GM19240 (cell line): ENCODE results near the gene RCAN1.

Experiments used
- DNase-seq: peaks from one replicate; pipeline ENCODE4 v3.0.0; 2011; ENCODE audit warnings: low spot score; ENCODE audit not compliant: insufficient read length

RCAN1 gene

DNA sequence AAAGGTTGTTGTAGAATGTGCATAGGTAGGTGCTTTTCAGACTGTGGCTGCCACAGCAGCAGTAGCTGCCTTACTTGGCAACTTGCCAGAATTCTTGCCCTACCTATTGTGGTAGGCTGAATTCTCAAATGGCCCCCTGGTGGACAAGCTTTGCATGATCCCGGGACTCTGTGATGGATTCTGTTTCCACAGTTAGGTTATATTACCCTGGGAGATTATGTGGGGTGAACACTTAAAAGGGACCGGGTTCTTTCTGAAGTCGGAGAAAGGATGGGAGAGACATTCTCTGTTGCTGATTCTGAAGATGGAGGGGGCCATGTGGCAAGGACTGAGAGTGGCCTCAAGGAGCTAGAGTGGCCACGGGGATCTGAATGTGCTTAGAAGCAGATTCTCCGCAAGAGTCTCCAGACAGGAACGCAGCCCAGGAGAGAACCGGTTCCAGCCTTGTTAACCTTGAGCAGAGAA, 70.8 kb downstream of the RCAN1 start:
- DNase-seq, result peak; percentile 27

DNA sequence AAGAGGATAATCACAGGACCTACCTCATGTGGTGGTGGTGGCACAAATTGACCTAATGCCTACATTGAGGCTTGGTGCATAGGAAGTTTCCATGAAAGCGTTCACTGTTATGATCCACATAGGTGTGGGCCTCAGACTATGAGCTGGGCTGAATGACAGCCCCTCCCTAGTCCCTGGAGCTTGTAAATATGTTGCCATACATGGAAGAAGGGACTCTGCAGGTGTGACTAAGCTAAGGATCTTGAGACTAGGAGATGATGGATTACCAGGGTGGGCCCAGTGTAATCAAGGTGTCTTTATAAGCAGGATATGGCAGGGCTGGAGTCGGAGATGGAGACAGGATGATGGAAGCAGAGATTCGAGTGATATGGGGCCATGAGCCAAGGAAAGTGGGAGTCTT, 71.9 kb downstream of the RCAN1 start:
- DNase-seq, result no peak

DNA sequence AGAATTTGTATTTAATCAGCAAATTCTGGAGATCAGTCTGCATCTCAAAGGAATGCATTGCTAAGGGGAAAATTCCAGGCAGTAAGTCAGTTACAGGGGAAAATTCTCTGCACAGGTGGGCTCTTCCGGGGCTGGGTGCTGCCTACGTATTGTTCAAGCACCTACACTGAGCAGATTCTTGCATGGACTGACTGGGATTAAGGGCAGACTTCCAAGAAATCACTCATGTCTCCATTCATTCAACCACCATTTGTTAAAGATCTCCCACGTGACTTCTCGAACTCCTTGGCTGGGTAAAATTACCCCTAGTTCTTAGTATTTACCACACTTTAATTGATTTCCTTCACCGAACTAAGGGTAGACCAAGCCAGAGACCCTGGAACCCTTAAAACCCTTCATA, 74.7 kb downstream of the RCAN1 start:
- no peak for DNase-seq

DNA sequence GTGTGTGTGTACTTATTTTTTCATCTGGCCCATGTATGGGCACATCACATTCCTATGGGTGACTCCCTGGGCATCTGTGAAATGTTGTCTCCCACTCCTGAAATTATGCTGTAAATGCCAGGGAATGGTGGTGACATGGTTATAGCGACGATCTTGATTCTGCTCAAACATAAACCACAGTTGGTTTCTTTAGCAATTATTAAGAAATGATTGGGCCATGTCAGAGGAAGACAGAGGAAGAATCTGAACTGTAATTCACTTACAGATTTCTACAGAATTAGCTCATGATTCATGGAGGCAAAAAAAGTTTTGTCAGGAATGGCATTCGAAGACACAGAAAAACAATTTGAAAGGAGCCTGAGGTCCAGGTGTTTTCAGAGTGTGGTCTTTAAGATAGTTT, 77.1 kb downstream of the RCAN1 start:
- no peak for DNase-seq

DNA sequence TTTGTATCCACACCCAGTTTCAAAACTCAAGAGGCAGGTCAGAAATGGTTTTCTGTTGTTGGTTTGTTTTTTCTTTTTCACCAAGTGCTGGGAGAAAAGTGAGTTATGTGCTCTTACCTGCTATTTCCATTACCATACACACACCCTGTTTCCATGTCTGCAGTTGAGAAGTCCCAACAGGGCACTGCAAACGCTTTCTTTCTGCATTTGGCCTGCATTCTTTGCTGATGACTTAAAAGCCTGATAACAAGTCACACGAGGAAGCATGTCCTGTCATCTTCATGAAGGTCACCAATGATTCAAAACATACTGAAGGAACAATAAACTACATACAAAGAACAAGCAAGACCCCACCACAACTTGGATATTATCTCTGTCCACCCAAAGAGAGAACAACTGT, 78.1 kb downstream of the RCAN1 start:
- no peak for DNase-seq

DNA sequence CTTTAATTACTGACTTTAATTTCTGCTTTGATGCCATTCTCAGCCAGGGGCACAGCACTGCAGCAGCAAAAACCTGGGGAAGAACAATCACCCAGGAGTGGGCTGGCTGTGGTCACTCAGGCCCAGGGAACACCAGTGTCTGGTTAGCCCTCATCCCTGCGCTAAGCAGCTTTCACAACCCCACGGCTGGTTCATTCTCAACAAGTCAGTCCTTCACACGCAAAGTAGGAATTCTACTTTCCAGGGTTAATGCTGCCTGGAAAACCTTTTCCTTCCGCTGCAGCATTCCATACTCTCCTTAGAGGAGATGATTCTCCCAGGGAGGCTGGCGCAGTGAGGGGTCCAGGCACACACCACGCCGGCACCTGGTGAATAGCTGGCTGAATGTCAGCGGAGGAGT, 78.6 kb downstream of the RCAN1 start:
- no peak for DNase-seq

DNA sequence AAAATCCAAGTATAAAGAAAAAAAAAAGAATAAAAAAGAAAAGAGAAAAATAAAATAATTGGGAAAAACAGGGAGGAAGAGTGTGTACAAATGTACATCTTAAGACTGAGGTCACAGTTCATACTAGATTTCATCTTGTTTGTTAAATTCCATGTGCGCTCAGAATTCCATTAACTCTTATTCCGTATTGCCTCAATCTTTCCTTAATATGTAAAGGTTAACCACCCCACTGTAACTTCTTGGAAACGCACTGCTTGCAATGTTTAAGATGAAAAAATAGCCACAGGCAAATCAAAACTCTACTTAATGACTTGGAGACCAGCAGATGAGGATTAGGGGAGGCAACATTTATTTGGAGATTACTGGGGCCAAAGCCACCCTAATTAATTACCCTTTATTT, 79.0 kb downstream of the RCAN1 start:
- DNase-seq, result no peak

DNA sequence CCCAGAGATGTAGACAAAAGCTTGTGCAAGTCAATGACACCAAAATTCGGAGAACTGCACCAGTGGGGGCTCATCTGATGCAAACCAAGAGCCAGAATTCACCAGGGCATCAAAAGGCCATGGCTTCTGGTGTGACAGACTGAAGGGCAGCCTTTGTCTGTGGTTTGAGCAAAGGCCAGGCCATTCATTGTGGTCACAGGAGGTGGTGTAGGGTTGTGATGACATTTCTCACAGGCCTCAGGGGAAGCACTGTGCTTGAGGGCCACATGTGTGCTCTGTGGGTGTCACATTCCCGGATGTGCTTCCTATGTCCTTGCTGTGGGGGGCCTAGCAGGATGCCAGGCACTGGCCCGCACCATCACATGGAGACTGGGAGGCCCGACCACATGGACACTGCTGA, 80.4 kb downstream of the RCAN1 start:
- no peak for DNase-seq

DNA sequence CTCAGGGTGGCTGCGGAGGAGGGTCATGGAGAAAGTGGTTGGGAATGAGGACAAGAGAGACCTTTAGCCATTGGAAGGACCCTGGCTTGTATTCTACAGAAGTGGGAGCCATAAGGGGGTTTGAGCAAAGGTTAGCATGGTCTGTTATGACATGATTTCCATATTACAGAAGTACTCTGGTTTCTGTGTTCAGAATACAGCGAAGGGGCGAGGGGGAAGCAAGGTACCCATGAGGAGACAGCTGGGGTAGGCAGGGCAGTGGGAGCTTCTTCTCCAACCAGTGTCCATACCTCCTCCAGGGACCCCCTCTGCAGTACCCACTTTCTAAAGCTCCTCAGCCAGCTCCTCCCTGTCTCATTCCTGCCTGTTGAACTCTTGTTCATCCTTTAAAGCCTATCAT, 81.0 kb downstream of the RCAN1 start:
- no peak for DNase-seq

DNA sequence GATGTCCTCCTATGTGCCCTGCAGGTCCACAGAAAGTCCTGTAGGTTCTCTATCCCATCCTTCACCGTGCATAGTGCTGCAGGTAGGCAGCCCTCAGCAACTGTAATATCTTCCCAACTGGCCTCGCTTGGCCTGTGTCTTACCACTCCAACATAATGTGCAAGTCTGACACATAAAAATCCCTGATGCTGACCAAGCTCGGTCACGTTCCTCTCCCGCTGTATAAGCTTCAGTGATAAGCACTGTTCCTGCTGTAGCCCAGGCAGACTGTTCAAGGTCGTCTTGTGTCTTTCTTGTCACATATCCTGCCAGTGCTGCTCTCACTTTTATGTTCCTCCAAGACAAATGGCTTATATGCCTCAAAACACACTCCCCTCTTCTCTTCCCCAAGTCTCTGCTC, 83.5 kb downstream of the RCAN1 start:
- no peak for DNase-seq

DNA sequence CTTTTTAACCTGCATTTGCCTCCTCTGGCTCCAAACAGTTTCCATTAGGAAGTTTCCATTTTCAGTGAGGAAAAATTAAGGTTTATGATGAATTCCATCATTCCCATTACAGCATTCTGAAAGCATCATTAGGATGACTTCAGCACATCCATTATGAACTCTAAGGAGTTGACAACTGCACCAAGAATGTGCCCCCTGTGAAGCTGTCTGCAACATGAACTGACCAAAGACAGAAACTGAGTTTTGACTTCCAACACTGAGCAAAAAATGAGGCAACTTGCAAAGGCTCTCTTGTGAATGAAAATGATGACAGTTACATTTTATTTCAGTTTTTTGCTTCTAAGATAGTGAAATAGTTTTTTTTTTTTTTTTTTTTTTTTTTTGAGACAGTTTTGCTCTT, 84.7 kb downstream of the RCAN1 start:
- no peak for DNase-seq

DNA sequence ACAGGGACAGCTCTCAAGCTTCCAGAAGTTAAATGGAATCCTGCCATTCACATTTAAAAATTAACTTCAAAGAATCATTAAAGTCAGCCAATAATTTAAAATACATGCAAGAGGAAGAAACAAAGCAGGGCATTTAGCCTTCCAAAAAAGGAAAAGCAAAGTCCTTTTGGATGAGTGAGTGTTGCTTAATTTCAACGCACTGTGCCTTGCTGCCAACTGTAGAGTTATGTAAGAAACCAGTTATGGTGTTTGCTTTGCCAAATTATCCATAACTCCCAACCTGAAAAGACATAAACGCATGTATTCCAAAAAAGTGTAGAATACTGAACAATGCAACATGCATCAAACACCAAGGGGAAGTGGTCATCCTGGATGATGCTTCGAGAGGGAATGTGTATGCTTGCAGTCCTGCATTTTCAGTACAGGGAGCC, 86.8 kb downstream of the RCAN1 start:
- DNase-seq, result no peak

DNA sequence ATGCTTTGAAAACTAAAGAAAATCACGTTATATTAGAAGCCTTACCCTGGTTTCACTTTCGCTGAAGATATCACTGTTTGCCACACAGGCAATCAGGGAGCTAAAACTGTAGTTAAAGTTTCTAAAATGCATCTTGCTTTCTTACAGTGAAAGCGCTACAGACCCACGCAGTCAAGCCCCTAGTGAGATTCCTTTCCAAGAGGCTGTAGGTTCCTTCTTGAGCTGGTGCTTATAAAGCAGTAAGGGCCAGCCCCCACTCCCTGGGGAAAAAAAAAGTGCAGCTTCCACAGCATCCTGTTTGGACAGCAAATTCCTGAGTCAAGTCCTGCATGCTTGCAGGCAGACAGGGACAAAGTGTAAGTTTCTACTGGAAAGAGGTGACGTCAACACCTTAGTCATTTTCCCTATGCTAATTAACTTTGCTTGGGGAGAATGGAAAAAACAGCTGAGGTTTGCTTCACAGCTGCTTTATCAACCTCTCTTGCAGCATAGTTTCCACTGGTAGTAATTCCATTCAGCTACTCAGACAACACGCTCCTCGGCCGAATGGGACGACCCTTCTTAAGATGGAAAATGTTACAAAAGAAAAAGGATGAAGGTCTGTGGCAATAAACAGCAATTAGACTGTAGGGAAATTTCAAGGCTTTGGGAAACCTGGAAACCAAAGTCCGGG, 88.2 kb downstream of the RCAN1 start:
- no peak for DNase-seq

DNA sequence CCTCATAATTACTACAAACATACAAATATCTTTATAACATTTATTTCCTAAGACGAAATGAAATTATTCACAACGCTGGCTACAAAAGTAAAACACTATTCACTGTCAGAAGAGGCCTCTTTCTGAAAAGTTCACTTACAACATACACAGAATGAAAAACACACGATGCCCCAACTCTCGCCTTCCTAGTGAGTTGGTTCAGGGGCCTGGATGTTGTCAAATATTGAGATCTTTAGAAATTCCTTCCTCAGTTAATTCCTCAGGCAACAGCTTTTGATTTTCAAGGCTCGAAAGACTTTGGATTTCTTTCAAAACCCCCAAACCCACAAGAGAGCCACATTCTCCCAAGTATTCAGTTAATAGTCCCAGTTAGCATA, 88.7 kb downstream of the RCAN1 start:
- DNase-seq, result no peak

DNA sequence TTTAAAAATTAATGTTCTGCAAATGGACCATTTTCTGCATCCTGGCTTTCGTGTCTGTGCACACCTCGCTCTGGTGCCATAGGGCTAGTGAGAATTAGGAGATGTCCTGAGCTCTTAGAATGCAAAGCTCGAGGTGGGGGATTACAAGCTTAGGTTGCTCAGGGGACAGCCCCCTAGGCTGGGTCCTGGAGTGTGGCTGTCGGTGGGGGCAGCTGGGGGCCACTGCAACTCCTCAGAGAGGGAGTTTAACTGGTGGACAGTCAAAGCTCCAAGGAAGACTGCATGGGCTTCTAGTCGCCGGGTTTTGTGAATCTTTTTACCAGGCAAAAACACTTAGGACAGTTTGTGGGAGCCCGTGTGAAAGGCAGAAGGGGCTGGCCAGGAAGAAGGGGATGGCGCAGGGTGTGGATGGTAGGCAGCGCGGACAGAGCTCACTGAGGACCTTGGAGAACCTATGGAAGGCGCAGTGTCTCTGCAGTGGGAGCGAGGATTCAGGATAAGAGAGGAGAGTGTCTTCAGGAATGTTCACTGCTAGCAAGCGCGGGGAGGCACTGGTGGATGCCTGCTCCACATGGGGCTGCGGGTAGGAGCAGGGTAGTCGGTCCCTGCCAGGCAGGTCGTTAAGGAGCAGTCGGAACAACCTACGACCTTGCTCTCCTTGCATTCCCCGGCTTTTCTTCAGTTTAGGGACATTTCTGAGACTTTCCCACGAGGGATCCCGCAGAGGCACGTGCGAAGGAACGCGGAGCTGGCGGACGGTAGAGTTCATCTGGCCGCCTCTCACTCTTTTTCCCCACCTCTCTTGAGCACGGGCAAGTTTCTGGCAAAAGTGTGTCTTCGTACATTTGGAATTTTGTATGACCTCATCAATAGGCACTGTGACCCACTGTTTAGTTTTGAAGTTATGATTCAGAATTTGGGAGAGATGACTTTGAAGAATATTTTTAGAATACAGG, 90.0 kb downstream of the RCAN1 start:
- no peak for DNase-seq

DNA sequence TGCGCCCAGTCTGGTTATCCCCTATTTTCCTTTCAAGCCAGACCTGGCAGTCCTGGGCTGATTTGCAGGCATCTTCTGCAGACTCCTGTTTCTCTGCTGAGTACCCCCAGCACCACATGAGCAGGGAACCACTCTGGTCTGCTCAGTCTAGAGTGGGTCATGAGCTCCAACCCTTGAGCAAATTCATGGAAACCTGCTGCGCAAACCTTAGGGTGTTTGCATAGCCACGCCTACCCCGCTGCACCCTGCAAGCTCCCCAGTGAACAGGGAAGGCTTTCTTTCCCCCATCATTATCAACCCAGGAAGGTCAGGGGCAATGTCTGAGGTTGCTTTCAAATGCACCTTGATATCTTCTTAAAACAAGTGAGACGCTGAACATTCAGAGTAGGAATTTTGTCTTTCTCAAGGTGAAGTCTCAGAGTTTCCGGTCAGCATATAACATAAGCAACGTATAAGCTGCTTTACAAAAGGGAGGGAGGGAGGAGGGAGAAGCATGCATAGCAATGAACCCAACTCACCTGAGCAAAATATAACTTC, 91.8 kb downstream of the RCAN1 start:
- DNase-seq, result no peak

DNA sequence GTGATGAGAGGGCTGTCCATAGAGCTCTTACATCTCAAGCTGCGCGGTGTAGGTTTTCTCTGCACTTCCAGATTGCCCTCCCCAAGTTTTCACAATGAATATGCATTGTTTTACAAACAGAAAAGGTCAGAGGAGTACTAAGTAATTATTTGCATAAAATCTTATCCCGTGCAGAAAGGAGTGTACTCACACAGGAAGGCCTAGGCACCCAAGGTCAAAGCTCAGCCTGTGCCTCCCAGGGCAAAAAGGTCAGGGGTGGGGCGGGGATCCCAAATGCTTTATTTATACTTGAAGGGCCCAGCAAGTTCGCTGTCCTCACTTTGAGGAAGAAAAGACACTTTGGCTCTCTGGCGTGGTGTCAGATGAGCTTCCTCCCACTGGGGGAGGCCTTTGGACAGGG, 92.6 kb downstream of the RCAN1 start:
- no peak for DNase-seq

DNA sequence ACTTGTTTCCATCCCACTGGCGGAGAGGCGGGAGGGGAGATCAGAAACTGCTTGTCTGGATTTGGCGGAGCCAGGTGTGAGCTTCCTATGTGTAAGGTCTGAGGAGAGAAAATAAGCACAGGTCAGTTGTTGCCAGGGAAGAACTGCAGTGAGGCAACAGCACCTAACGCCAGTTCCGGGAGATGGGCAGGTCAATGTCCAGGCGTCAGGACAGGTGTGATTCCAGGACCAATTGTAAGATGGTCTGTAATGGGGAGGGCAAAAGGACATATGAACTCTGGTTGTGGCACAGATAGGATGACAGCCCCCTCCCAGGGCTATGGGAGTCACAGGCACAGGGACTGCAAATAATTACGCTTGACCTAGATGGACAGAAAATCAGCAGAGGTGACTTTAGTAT, 93.4 kb downstream of the RCAN1 start:
- no peak for DNase-seq

DNA sequence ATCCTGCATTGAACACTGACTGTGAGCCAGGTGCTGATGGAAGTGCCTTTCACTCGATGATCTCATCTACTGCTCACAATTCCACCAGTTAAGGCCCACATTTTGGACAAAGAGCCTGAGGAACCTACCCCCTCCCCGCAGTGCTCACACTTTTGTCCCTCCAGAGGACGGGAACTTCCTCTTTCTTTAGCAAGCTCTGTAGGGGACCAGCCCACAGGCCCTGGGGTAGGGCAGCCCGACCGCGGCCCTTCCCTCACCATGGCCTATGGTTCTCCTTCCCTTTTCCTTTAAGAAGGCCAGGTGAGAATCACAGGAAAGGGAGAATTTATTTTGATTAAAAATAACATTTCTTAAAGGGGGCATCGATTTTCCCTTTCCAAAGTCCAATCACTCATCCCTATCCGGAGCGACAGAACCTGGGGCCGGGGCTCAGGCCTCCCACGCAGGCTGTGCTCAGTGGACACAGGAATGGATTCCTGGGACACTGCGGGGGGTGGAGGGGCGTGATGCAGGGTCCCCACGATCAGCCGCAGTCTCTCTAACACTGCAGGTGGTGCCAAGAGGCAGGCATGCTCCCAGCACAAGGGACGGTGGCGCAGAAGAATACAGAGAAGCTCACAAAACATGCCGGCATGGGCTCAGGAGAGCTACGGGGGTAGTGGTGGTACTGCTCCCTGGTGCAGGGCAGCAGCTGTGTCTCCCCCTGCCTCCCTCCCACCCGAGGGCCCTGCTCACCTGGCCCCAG, 94.0 kb downstream of the RCAN1 start:
- no peak for DNase-seq

DNA sequence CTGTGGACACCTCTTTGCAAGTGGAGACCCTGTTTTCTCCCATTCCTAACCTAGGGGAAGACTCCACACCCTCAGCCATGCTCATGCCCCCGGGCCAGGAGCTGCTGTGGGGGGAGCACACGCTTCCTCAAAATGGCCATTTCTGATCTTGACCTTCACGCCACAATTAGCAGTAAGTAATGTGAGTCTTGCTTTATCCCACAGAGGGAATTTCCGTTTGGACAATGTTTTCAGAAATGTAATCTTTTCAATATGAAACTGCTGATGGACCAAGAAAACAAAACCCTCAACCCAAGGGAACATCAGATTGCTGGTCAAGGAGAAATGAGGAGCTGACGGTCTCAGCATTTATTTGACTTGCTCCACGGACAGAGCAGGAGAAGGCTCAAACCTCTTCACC, 94.6 kb downstream of the RCAN1 start:
- no peak for DNase-seq

DNA sequence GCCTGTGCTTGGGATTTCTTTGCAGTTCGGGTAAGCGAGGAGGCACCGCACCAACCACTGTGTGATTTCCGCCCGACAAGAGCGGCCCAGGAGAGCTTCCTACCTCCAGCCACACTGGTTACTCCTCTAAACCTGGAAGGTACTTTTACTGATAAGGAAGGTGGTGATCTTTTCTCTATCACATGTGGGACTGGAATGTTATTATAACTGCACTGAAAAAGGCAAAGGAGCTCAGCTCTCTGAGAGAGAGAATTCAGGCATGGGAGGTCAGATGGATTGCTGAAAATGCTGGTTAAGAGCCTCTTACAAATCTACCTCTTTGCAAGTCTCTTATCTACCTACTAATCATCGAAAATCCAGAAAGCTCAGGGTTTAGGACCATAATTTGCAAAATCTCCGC, 95.2 kb downstream of the RCAN1 start:
- no peak for DNase-seq

DNA sequence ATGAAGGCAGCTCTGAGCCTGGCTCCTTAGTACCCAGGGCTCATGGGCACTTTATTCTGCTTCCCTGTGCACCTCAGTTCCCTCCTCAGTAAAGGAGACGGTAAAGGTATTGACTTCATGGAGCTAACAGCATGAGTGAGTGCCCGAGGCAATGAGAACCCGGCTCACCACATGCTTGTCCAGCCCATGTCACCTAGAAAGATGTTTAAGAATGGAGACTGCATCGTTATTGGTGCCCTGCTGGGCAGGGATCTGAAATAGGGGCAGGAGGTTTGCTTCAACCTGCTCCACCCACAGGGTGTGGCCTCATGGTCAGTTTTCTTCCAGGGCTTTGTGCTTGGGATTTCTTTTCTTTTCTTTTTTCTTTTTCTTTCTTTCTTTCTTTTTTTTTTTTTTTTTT, 95.9 kb downstream of the RCAN1 start:
- no peak for DNase-seq
